Kidney (tissue), 14 donors: ENCODE data around the gene NUMA1. TPM values are rescaled to one million over a fixed set of nuclear protein-coding genes. Genes with fewer than 3 reads are reported as not detected.

ENCODE experiments used
- DNase-seq, 5 donors: peaks; one replicate each; pipeline ENCODE4 v3.0.0-alpha.2; 2013 to 2020
- FAIRE-seq: peaks from 2 replicates; lab custom pipeline; 2012; peaks lifted over from hg19 to GRCh38; lab: Jason Lieb, UNC
- H3K27ac ChIP-seq, 2 donors: one replicate each; pipeline ENCODE4 v1.7.0; 2013; ENCODE audit warnings: low read depth in 2 of 2, low read length in 2 of 2, inconsistent platforms in 1 of 2
- H3K27me3 ChIP-seq: one replicate; pipeline ENCODE4 v1.7.1; 2013; ENCODE audit warnings: low read length, inconsistent platforms; ENCODE audit not compliant: control insufficient read depth, insufficient read depth
- H3K36me3 ChIP-seq, 3 donors: one replicate each; pipeline versions ENCODE4 v1.7.0 to v1.7.1; 2013; ENCODE audit warnings: low read length in 3 of 3, control low read depth in 1 of 3, inconsistent platforms in 1 of 3; ENCODE audit not compliant: insufficient read depth in 3 of 3, control insufficient read depth in 2 of 3
- H3K4me1 ChIP-seq, 3 donors: one replicate each; pipeline versions ENCODE4 v1.7.0 to v1.7.1; 2013; ENCODE audit warnings: low read length in 3 of 3, inconsistent platforms in 1 of 3, low read depth in 1 of 3; ENCODE audit not compliant: control insufficient read depth in 2 of 3, insufficient read depth in 2 of 3
- H3K4me3 ChIP-seq, 3 donors: one replicate each; pipeline versions ENCODE4 v1.7.0 to v1.8.1; 2013; ENCODE audit warnings: low read length in 3 of 3, control low read depth in 1 of 3, inconsistent platforms in 1 of 3
- H3K9ac ChIP-seq, 3 donors: one replicate each; pipeline versions ENCODE4 v1.7.0 to v1.7.1; 2013; ENCODE audit warnings: low read length in 3 of 3, control low read depth in 1 of 3, inconsistent platforms in 1 of 3
- H3K9me3 ChIP-seq, 3 donors: one replicate each; pipeline versions ENCODE4 v1.7.0 to v1.7.1; 2013; ENCODE audit warnings: low read length in 3 of 3, control low read depth in 1 of 3, inconsistent platforms in 1 of 3; ENCODE audit not compliant: control insufficient read depth in 2 of 3, insufficient read depth in 1 of 3
- intact Hi-C: fragments of 100-400 bp; cut with DNase I; formaldehyde crosslinking; loops from one replicate; pipeline ENCODE4 v1.11.1; 2022
- polyA plus RNA-seq: library from polyadenylated mRNA; stranded (reverse); fragments of 350-450 nt; fragmentation: Illumina TruSeq; extraction: RNeasy Lipid Tissue Mini Kit (QIAGEN cat#74804); gene quantifications from one replicate; pipeline ENCODE4 v1.2.3, GENCODE V29; 2014; ENCODE audit warnings: low read depth, low replicate concordance; ENCODE audit not compliant: insufficient read depth
- total RNA-seq: library from RNA; stranded (reverse); fragmentation: NEBNext Ultra II Directional; extraction: Animal tissue kit (Norgen Biotek cat#: 25700); gene quantifications from one replicate; pipeline ENCODE4 v1.2.1, GENCODE V29; 2021
- TF ChIP-seq, protein P1 (sequence below): IDR thresholded peaks from 3 replicates; pipeline ENCODE4 v1.5.1; 2012; ENCODE audit warnings: mild to moderate bottlenecking, moderate library complexity, borderline replicate concordance; ENCODE audit not compliant: insufficient read depth; ENCODE audit errors: extremely low read depth
- donor health status: control.
- donor health status: control.
- donor health status: control.
- donor health status: control.
- donor health status: control.
- donor health status: DM: yes; HTN: yes; CAD: no.
- donor health status: Normal renal cell carcinoma (clear cell type).

Gene NUMA1
- total and polyA plus RNA-seq, 2 donors from 2014 or later: 85.3 to 198 TPM

DNA sequence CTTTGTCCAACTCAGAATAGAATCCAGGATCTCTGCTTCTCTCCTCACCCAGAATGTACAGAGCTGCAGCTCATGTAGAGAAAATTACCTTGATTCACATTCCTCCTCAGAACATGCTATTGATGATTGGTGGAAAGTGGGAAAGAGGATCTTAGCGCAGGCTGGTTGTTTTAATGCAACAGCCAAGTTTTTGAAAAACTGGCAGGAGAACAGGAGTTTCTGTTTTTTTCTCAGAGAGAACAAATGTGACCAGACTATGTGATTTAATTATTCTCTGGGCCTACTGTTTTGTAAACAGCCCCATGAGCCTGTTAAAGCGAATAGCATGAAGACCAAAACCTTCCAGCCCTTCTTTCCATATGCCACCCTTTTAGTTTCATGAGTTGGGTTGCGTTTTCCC is 100.7 kb downstream of the NUMA1 start:
- intact Hi-C loops: no loop called here
- Histone ChIP-seq H3K36me3 (peaks cover 0 to 25% (median 4%) of the 10 kb centered on the region in 3 donors), H3K9me3 (no peaks in the 10 kb centered on the region), H3K9ac (no peak overlapping the region), H3K27ac (no peak overlapping the region), H3K4me1 (no peaks in the 10 kb centered on the region), H3K27me3 (no peaks in the 10 kb centered on the region), H3K4me3 (no peak overlapping the region)
- no peak for FAIRE-seq
- TF ChIP-seq, protein P1, sequence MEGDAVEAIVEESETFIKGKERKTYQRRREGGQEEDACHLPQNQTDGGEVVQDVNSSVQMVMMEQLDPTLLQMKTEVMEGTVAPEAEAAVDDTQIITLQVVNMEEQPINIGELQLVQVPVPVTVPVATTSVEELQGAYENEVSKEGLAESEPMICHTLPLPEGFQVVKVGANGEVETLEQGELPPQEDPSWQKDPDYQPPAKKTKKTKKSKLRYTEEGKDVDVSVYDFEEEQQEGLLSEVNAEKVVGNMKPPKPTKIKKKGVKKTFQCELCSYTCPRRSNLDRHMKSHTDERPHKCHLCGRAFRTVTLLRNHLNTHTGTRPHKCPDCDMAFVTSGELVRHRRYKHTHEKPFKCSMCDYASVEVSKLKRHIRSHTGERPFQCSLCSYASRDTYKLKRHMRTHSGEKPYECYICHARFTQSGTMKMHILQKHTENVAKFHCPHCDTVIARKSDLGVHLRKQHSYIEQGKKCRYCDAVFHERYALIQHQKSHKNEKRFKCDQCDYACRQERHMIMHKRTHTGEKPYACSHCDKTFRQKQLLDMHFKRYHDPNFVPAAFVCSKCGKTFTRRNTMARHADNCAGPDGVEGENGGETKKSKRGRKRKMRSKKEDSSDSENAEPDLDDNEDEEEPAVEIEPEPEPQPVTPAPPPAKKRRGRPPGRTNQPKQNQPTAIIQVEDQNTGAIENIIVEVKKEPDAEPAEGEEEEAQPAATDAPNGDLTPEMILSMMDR: no peak
- DNase-seq: no peak

DNA sequence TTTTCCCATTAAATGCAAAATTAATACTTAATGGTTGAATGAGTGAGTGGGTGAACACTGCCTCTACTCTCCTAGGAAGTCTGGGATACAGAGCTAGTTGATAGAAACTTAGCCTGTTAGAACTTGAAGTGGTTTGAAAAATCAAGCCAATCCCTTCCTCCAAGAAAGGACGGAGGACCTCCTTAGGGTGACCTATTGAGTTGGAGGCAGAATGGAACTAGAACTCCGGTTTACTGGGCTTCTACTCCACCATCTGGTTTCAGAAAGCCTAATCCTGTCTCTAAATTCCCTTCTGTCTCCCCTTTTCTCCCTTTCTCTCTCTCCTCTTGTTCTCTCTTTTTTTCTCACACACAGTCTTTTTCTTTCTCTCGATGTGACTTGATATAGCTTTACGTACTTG is 101.2 kb downstream of the NUMA1 start:
- Histone ChIP-seq H3K9ac (no peak overlapping the region), H3K9me3 (no peaks in the 10 kb centered on the region), H3K4me1 (no peaks in the 10 kb centered on the region), H3K4me3 (no peak overlapping the region), H3K36me3 (peaks cover 0 to 25% (median 4%) of the 10 kb centered on the region in 3 donors), H3K27me3 (no peaks in the 10 kb centered on the region), H3K27ac (no peak overlapping the region)
- TF ChIP-seq, protein P1: no peak
- intact Hi-C loops: no loop called here
- DNase-seq: no peak
- no peak for FAIRE-seq

DNA sequence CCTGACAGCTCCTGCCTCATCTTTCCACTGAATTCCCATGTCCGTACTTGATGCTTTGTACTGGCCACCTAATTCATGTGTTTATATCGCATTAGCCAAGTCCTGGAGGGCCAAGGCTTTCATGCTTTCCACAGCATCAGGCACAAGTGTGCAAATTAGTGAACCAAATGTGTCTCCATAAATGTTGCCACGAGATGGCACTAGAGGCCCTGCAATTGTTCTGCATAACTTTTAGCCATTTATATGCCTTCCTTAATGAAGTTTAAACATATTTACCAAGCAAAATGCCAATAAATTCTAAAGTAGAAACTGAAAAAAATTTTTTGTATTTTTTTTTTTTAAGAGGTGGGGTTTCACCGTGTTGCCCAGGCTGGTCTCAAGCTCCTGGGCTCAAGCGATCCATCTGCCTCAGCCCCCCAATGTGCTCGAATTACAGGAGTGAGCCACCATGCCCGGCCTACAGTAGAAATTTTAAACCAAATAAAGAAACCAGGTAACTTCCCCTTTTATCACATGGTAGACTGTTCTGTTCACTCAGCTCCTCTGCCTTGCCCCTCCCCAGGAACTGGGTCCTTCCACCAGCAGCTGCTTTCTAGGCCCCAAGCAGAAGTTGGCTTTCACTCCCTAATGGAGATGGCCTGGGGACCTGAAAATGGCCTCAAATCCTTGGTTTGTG is 102.5 kb downstream of the NUMA1 start:
- FAIRE-seq (peak; percentile 15), DNase-seq (peak in 3 of 5 donors; percentile 54 to 77 (median 62))

More for the DNA sequence above, 102.5 kb downstream of the NUMA1 start:
- TF ChIP-seq, protein P1: peak; percentile 82
- Histone ChIP-seq H3K4me1 (no peaks in the 10 kb centered on the region), H3K27me3 (no peaks in the 10 kb centered on the region), H3K9ac (no peak overlapping the region), H3K27ac (no peak overlapping the region), H3K36me3 (peaks cover 0 to 15% (median 2%) of the 10 kb centered on the region in 3 donors), H3K4me3 (no peak overlapping the region), H3K9me3 (no peaks in the 10 kb centered on the region)
- intact Hi-C loops: no loop called here
